Activated CD4-positive, alpha-beta T cell treated with anti-CD3 and anti-CD28 coated beads, Interleukin-2, amount 50 U/mL, for 1 hour (primary cell): ENCODE results near the gene THSD4.

Experiments
- DNase-seq: peaks from one replicate; pipeline ENCODE4 v3.0.0-alpha.2; 2020

The THSD4 gene

DNA sequence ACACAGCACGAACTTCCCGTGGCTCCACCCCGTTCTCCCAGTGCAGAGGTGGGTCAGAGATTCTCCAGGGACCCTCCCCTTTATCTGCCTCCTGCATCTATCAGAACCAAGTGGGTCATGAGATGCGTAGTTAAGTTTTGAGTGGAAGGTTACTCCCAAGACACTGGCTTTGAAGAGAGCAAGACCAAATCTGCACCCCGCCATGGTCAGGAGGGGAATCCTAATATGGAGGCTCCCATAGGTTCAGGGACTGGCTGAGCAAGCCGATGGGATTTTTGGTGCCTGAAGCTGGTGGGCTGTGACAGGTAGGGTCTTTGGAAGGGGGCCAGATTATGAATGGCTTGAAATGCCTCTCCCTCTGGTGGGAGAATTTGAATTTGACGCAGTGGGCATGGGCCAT, 488.1 kb downstream of the THSD4 start:
- DNase-seq = no peak

- DNase-seq = no peak
Observed at GRCh38 chr15:71607383-71607782, 492.1 kb downstream of the THSD4 start.

- no peak for DNase-seq
Observed at GRCh38 chr15:71610728-71611552, 495.7 kb downstream of the THSD4 start.

- DNase-seq = no peak
Observed at GRCh38 chr15:71611553-71612396, 496.5 kb downstream of the THSD4 start.

GRCh38 chr15:71612397-71612722, 497.1 kb downstream of the THSD4 start:
- DNase-seq = no peak

DNA sequence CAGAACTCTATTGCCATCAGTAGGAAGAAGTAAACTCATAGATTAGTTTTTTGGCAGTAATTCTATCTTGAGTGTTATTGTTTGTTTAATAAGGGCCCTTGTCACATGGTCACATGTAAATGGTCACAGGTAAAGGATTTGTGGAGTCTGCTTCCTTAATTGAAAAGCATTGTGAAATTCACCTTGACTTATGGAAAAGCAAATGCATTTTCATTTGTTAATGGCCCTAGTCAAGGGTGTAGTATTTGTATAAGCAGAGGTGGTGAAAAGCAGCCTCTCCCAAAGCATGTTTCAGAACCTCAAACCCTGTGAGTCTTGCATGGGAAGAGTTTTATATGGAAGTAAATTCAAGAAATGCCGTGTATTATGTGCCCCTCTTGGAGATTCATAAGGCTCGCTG, 497.6 kb downstream of the THSD4 start:
- no peak for DNase-seq

DNA sequence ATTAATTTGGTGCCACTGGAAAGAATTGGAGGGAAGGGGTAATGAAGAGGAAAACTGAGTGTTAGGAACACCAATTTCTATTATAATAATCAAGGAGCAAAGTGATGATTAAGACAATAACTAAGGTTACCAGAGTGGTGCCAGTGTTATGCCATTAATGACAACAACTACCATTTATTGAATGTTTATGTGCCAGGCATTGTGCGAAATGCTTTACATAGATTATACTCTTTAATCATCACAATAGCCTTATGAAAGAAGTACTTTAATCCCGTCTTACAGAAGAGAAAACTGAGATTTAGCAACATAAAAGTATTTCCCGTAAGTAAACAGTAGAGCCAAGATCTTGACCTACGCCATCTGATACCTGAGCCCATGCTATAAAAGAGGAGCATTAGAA, 507.8 kb downstream of the THSD4 start:
- no peak for DNase-seq

DNA sequence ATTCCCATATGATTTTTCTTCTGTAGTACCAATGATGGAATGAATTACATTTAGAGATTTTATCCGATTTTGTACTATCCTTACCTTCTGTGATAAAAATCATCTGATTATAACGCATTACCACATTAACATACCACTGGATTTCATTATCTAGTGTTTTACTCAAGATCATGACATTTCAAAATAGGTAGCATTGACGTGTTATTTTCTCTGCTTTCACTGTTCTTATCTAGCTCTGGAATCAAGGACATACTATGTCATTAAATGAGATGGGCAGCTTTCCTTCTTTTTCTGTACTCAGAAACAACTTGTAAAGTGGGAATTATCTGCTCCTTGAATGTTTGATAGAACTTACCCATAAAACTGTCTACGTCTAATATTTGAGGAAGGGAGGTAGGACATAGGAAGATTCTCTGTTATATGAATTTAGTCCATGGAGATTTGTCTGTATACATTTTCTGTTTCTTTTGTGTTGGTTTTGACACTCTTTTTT, 511.4 kb downstream of the THSD4 start:
- no peak for DNase-seq

GRCh38 chr15:71627188-71627587, 511.9 kb downstream of the THSD4 start:
- DNase-seq = no peak

GRCh38 chr15:71627604-71628003, 512.3 kb downstream of the THSD4 start:
- no peak for DNase-seq

DNA sequence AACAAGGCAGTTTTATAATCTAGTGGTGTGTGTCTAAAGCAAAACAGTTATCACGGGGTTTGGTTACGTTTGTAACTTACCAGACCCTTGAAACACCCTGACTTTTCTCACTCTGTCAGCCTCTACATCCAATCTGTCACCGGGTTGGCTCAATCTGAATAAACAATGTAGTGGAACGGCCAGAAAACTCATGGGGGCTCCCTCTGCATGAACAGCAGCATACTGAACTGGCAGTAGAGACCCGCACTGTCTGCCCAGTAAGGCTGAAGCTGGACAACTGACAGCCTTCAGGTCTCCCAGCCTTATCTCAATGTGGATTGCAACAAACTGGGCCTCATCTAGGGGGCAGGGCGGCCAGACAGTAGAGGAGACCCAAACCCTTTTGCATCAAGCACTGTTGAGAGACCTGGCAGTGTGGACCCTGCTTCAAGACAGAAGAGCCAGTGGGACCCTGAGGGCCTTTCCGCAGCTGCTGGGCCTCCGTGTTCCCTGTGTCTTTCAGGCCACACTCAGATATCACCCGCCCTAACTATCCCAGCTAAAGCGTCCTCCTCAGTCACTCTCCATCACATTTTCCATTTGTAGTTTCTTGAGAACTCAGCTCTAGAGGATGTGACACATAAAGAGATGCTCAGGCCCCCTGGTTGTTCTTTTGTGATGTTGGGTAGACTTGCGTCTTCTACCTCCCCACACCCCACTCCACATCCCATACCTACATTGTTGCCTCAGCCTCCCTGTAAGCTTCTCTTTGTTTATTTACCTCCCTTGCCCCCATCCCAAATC, 513.9 kb downstream of the THSD4 start:
- no peak for DNase-seq

DNA sequence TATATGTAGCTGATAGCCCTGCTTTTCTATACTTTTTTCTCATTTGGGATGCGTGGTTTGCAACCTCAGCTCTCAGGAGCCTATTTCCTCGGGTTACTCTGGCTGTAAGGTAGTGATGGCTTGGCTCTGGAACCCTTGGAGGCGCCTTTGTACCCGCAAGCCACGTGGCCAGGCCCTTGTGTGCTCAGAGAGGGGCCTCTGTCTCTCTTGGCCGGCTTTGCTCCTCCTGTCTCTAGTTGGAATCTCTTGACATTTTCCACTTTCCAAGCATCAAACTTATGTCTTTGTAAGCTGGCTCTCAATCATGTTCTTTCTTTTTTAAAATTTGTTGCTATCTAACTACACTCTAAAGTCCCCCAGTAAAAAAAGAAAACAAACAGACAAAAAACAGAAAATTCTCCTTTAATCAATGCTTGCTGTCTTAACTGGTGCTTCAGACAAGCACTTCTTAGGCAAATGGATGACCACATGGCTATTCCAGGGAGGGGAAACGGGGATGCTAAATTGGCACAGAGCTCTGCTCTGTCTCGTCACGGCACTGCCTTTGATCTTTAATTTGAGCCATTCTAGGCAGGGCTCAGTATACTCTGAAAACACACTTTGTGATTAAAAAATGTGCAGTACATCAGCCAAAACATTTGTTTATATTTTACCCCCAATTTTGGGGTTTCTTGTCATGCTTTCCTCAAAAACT, 514.7 kb downstream of the THSD4 start:
- DNase-seq = no peak

- DNase-seq = no peak
Observed at GRCh38 chr15:71630475-71630809, 515.2 kb downstream of the THSD4 start.

- DNase-seq = no peak
Observed at GRCh38 chr15:71632576-71633195, 517.4 kb downstream of the THSD4 start.

GRCh38 chr15:71634820-71635560, 519.7 kb downstream of the THSD4 start:
- DNase-seq = no peak

GRCh38 chr15:71635735-71636134, 520.5 kb downstream of the THSD4 start:
- no peak for DNase-seq

DNA sequence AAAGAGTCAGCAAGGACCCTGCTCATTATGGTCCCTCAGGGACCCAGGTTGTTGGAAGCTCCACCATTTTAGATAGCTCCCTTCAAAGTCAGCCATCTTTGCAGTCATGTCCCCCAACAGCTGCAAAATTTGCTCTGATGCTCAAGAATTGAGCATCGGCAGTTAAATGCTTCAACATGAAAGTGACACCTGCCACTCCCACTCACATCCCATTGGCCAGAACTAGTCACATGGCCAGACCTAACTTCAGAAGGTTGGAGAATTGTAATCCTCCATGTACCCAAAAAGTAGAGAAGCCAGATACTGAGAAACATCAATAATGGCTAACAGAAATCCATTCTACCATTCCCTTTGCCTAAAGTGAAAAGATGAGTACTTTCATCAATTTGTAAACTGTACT, 523.6 kb downstream of the THSD4 start:
- DNase-seq = no peak

DNA sequence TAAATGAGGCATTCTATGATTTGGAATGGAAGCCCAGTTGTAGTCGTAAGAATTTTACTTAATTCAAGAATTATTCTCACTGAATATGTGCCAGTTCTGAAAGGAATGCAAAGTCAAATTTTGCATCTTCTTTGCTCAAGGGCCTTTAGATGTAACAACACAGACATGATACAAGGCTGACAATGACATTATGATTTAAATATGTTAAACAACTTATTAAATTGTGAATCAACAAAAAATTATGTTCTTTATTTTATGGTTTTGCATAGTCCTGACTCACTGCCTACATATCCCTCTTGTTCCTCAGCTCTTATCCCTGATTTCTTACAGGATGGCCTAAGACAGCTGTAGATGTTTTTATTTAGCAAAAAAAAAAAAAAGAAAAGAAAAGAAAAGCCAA, 524.2 kb downstream of the THSD4 start:
- DNase-seq = no peak

DNA sequence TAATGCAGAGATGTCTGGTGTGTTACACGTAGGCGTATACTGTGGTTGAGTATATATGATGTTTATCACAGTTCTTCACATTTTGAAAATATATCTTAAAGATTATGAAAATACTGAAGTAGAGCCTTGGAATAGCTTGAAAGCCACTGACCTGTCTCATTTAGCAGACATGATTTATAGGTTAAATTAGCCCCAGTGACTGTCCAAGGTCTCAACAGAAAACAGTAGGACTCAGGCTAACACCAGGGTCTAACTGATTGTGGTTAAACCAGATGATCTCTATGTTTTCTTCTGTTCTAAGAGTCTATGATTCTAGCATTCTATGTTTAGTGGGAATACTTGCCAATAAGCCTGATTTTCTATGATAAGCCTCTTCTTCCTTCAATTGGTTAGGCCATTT, 528.6 kb downstream of the THSD4 start:
- no peak for DNase-seq

GRCh38 chr15:71646767-71647486, 531.7 kb downstream of the THSD4 start:
- DNase-seq = no peak

DNA sequence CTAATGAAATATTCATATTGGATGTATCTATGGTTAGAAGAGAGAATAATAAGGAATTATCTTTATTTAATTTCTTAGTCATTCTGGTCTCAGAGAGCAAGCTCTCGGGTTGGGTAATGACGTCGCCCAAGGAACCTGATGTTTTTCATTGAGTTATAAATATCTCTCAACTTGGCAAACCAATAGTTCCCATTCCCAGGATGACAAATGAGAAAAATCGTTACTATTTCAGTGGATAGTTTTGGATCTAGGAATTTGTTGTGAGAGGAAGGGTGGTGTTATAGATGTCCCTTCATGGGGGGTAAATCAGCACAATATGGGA, 532.2 kb downstream of the THSD4 start:
- DNase-seq = no peak
